Measurements from ENCODE around the gene STK32C.

STK32C gene

DNA sequence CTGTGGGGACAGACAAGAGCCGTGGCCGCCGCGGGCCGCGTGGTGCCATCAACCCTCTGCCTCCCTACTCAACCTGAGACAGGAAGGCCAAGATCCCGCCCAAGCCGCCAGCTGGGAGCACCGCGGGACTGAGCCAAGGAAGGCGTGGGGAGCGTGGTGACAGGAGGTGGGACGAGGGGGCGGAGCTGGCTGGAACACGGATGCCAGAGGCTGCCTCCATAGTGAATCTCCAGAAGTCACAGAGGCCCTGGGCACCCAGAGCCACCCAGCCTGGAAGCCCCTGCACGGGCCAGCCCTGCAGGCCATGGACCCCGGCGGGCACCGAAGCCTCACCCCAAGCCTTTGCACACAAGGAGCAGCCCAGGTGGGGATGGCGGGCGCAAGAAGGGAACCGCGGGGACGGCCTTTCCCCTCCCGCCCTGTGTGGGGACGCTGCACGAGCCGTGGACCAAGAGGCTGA lies 139.1 kb downstream of the STK32C start:
- TF ChIP-seq, protein P1, sequence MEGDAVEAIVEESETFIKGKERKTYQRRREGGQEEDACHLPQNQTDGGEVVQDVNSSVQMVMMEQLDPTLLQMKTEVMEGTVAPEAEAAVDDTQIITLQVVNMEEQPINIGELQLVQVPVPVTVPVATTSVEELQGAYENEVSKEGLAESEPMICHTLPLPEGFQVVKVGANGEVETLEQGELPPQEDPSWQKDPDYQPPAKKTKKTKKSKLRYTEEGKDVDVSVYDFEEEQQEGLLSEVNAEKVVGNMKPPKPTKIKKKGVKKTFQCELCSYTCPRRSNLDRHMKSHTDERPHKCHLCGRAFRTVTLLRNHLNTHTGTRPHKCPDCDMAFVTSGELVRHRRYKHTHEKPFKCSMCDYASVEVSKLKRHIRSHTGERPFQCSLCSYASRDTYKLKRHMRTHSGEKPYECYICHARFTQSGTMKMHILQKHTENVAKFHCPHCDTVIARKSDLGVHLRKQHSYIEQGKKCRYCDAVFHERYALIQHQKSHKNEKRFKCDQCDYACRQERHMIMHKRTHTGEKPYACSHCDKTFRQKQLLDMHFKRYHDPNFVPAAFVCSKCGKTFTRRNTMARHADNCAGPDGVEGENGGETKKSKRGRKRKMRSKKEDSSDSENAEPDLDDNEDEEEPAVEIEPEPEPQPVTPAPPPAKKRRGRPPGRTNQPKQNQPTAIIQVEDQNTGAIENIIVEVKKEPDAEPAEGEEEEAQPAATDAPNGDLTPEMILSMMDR (conservative IDR thresholded peaks at IDR 0.05; ENCODE audit: control insufficient read depth, insufficient read depth, low read depth, low read length): no peak
- DNase-seq (ENCODE audit: low read depth): no peak
- H3K4me3 ChIP-seq (ENCODE audit: control insufficient read depth, low read depth, low read length): no peak overlapping the region

DNA sequence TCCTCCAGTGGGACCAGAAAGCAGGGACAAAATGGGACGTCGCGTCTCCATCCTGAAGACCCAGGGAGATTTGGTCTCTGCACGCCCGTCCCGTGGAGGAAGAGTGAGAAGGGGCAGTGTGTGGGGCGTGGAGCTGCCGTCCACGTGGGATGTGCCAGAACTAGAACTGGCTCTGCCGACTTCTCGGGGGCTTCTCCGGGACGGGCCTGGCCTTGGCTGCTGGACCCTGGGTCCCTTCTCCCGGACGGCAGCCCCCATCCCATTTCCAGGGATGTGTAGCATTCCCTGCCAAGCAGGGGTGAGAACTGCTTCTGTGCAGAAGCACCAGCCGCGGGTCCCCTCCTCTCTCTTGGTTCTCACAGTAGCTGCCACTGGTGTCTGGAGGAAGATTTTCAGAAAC lies 139.8 kb downstream of the STK32C start:
- TF ChIP-seq, protein P1 (conservative IDR thresholded peaks at IDR 0.05; ENCODE audit: control insufficient read depth, insufficient read depth, low read depth, low read length): no peak
- no peak overlapping the region for H3K4me3 ChIP-seq (ENCODE audit: control insufficient read depth, low read depth, low read length)
- no peak for DNase-seq (ENCODE audit: low read depth)

DNA sequence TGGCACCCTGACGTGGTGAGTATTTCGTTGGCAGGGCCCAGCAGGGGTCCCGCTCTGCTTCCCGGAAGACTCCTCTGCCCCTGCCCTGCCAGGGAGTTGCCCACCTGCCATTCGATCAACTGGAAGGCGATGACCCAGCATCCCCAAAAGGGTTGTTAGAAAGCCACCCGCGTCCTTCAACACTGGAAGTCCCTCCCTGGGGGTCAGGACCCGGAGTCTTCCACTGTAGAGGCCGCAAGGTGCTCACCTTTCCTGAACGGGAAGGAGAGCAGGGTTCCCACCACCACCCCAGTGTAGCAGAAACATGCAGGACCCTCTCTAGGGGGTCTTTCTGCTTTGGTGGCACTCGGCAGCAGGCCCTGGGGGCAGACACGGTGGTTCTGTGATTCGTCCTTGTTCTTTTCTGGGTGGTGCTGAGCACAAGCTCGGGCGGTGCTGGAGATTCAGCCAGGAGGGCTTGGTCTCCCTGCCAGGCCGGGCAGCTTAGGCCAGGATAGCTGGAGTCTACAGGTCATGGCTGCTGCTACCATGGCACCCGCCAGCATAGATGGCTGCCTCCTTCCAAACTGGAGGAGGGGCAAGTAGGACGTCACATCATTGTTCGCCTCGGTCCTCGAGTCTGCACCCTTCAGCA lies 140.6 kb downstream of the STK32C start:
- DNase-seq (ENCODE audit: low read depth): no peak
- H3K4me3 ChIP-seq (ENCODE audit: control insufficient read depth, low read depth, low read length): no peak overlapping the region
- TF ChIP-seq, protein P1 (conservative IDR thresholded peaks at IDR 0.05; ENCODE audit: control insufficient read depth, insufficient read depth, low read depth, low read length): no peak

DNA sequence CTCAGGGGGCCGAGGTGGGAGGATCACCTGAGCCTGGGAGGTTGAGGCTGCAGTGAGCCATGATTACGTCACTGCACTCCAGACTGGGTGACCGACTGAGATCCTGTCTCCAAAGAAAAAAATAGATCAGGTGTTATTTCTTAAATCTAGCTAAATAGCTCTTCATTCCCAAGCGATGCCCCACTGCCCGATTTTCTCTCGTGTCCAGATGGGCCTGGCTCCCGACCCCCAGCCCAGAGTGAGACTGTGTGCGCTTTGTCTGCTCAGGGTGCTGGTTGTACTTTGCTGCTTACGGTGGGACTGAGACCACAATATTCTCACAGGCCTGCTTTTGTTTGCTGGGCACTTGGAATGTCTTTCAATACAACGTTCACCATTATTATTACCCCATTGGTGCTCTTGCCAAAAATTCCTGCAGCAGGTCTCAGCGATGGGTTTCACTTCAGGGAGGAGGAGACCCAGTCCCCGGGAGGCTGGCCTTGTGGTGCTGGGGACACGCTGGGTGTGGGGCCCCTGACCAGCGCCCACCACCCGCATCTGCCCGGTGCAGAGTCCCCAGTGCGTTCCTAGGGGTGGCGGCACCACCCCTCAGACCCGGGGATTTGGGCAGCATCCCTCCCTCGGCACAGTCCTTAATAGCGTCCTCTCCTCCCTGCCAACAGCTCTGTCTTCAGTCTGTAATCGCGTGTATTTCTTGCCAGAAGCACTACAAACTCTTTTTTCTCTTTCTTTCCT lies 141.4 kb downstream of the STK32C start:
- no peak overlapping the region for H3K4me3 ChIP-seq (ENCODE audit: control insufficient read depth, low read depth, low read length)
- DNase-seq (ENCODE audit: low read depth): no peak
- TF ChIP-seq, protein P1 (conservative IDR thresholded peaks at IDR 0.05; ENCODE audit: control insufficient read depth, insufficient read depth, low read depth, low read length): no peak

DNA sequence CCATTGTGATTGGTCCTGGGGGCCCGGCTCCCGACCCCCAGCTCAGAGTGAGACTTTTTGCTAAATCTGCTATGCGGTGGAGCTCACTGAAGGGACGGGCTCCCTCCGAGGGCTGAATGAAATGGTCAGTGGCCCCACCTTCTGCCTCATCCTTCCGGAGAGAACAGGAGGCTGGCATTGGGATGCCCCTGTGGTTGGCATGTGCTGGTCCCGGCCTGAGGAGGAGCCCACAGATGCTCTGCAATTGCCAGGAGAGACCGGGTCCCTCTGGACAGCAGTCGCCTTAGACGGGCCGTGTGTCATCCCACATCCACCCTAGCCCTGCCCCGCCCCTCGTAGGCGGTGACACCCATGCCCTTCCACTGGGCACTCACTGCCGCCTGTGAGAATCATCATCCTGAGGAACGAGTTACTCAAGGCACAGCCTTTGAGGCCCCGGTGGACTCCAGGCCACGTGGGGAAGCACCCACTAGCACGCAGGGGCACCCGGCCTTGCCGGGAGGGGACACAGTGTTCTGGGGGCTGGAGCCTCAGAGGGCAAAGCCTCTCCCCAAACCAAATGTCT lies 142.3 kb downstream of the STK32C start:
- no peak for DNase-seq (ENCODE audit: low read depth)
- TF ChIP-seq, protein P1 (conservative IDR thresholded peaks at IDR 0.05; ENCODE audit: control insufficient read depth, insufficient read depth, low read depth, low read length): no peak
- no peak overlapping the region for H3K4me3 ChIP-seq (ENCODE audit: control insufficient read depth, low read depth, low read length)

DNA sequence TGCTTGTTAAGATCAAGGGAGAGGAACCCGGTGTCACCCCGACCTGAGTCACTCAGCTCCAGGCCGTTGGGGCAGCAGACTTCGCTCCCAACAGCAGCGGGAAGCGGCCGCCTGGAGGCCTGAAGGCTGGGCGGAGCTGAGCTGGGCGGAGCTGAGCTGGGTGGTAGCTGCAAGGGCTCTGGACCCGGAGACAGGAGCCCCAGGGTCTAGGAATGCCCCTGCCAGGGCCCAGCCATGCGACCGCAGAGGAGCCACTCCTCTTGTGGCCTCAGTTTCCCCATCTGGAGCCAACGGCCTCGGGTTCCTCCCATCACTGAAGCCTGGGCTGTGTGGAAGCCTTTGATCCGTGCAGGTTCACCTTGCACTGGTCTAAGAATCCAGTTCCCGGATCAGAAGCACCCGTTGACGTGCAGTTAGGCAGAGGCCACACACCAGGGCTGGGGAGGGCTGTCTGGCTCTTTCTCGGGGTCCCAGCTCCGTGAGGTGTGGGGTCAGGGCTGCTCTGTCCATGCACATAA lies 142.9 kb downstream of the STK32C start:
- TF ChIP-seq, protein P1 (conservative IDR thresholded peaks at IDR 0.05; ENCODE audit: control insufficient read depth, insufficient read depth, low read depth, low read length): no peak
- no peak overlapping the region for H3K4me3 ChIP-seq (ENCODE audit: control insufficient read depth, low read depth, low read length)
- DNase-seq (ENCODE audit: low read depth): no peak

All from fibroblast of mammary gland (primary cell).